HL-60 (cell line): Measurements from ENCODE around the gene COPG2.

Experiments used
- DNase-seq, 2 experiments: peaks; one replicate each; pipeline ENCODE4 v3.0.0-alpha.2; 2010 to 2020; ENCODE audit warnings: low read depth in 1 of 2, low spot score in 1 of 2
- H3K27ac ChIP-seq: fragments of 250-450 bp; sonication (Bioruptor Pico); replicated peaks from 2 replicates; pipeline ENCODE4 v1.5.1; 2020; ENCODE audit warnings: mild to moderate bottlenecking, moderate library complexity
- H3K27me3 ChIP-seq: fragments of 250-450 bp; sonication (Bioruptor Pico); 2 replicates; pipeline ENCODE4 v1.5.1; 2021; ENCODE audit warnings: mild to moderate bottlenecking, moderate library complexity; ENCODE audit not compliant: insufficient read depth, poor library complexity, severe bottlenecking
- H3K4me3 ChIP-seq: replicated peaks from 2 replicates; pipeline ENCODE4 v1.5.1; 2011; ENCODE audit warnings: mild to moderate bottlenecking, control low read depth, low read length; ENCODE audit not compliant: insufficient read depth
- CTCF ChIP-seq: IDR thresholded peaks from one replicate; pipeline ENCODE4 v1.5.1; 2011; ENCODE audit warnings: low read length, control low read depth, inconsistent platforms; ENCODE audit not compliant: insufficient read depth
- GABPA ChIP-seq: IDR thresholded peaks from 2 replicates; pipeline ENCODE4 v1.6.1; 2012; ENCODE audit warnings: low read depth
- POLR2AphosphoS5 ChIP-seq: IDR thresholded peaks from 2 replicates; pipeline ENCODE4 v1.6.1; 2012; ENCODE audit warnings: low read depth
- SPI1 ChIP-seq: IDR thresholded peaks from 2 replicates; pipeline ENCODE4 v1.6.1; 2012; ENCODE audit warnings: low read depth, mild to moderate bottlenecking, borderline replicate concordance
- TF ChIP-seq, protein P1 (sequence below): IDR thresholded peaks from 2 replicates; pipeline ENCODE4 v1.6.1; 2012; ENCODE audit warnings: low read depth; ENCODE audit not compliant: insufficient replicate concordance

Gene COPG2

GRCh38 chr7:130641497-130641896 lies 27.1 kb downstream of the COPG2 start:
- no peak for TF ChIP-seq GABPA
- no peak for TF ChIP-seq SPI1
- TF ChIP-seq CTCF, result no peak
- TF ChIP-seq, protein P1, sequence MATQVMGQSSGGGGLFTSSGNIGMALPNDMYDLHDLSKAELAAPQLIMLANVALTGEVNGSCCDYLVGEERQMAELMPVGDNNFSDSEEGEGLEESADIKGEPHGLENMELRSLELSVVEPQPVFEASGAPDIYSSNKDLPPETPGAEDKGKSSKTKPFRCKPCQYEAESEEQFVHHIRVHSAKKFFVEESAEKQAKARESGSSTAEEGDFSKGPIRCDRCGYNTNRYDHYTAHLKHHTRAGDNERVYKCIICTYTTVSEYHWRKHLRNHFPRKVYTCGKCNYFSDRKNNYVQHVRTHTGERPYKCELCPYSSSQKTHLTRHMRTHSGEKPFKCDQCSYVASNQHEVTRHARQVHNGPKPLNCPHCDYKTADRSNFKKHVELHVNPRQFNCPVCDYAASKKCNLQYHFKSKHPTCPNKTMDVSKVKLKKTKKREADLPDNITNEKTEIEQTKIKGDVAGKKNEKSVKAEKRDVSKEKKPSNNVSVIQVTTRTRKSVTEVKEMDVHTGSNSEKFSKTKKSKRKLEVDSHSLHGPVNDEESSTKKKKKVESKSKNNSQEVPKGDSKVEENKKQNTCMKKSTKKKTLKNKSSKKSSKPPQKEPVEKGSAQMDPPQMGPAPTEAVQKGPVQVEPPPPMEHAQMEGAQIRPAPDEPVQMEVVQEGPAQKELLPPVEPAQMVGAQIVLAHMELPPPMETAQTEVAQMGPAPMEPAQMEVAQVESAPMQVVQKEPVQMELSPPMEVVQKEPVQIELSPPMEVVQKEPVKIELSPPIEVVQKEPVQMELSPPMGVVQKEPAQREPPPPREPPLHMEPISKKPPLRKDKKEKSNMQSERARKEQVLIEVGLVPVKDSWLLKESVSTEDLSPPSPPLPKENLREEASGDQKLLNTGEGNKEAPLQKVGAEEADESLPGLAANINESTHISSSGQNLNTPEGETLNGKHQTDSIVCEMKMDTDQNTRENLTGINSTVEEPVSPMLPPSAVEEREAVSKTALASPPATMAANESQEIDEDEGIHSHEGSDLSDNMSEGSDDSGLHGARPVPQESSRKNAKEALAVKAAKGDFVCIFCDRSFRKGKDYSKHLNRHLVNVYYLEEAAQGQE, result no peak
- TF ChIP-seq POLR2AphosphoS5, result no peak
- no peak for DNase-seq
- Histone ChIP-seq H3K27me3 (no peaks in the 10 kb centered on the region), H3K4me3 (no peak overlapping the region), H3K27ac (no peak overlapping the region)

GRCh38 chr7:130641040-130641439 lies 27.5 kb downstream of the COPG2 start:
- no peak for DNase-seq
- H3K27ac ChIP-seq, result no peak overlapping the region
- no peaks in the 10 kb centered on the region for H3K27me3 ChIP-seq
- no peak overlapping the region for H3K4me3 ChIP-seq
- no peak for TF ChIP-seq POLR2AphosphoS5
- TF ChIP-seq, protein P1, result no peak
- no peak for TF ChIP-seq CTCF
- no peak for TF ChIP-seq SPI1
- no peak for TF ChIP-seq GABPA

DNA sequence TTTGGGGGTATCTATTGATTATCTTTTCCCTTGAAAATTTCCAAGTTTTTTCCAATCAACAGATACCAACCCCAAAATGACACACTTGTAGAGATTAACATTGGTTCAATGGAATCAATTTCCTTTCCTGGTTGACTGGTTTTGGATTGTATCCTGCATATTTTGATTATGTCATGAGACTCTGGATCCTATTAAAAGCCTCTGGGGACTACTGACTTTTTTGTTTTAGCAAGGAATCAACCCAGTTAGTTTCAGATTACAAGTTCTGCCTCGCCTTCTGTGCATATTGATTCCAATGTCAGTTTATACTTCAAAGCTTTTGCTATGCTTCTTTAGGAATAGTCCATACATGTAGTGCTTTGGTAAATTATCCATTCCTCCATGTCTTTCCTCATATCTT lies 29.2 kb downstream of the COPG2 start:
- H3K27ac ChIP-seq, result no peak overlapping the region
- no peak for DNase-seq
- no peak overlapping the region for H3K4me3 ChIP-seq
- TF ChIP-seq CTCF, result no peak
- TF ChIP-seq POLR2AphosphoS5, result no peak
- no peak for TF ChIP-seq GABPA
- TF ChIP-seq, protein P1, result no peak
- TF ChIP-seq SPI1, result no peak
- no peaks in the 10 kb centered on the region for H3K27me3 ChIP-seq
